Upper lobe of right lung (tissue), 1 donor: Measurements from ENCODE around the gene ADAMTS2. TPM values are rescaled to one million over a fixed set of nuclear protein-coding genes. Genes with fewer than 3 reads are reported as not detected.
A peak's percentile ranks its signal among the peaks of the same experiment; 100 is the strongest.
"Not testable (repeated sequence)": the region's sequence is repeated elsewhere in the genome, so short reads cannot be mapped to it uniquely, and the experiment has no call there.

ENCODE experiments used
- ATAC-seq: fragments of 200-7000 bp; cut with Tn5 transposase; one replicate; pipeline ENCODE4 v1.9.1; 2020; ENCODE audit warnings: mild to moderate bottlenecking, moderate library complexity
- DNase-seq: peaks from one replicate; pipeline ENCODE4 v3.0.0-alpha.2; 2020
- H3K27ac ChIP-seq: fragments of 200-600 bp; one replicate; pipeline ENCODE4 v1.8.0; 2022
- H3K27me3 ChIP-seq: fragments of 200-600 bp; one replicate; pipeline ENCODE4 v1.8.0; 2022; ENCODE audit warnings: mild to moderate bottlenecking
- H3K36me3 ChIP-seq: fragments of 200-600 bp; one replicate; pipeline ENCODE4 v1.8.0; 2022
- H3K4me1 ChIP-seq: fragments of 200-600 bp; one replicate; pipeline ENCODE4 v1.8.0; 2022
- H3K4me3 ChIP-seq: fragments of 200-600 bp; one replicate; pipeline ENCODE4 v1.8.0; 2022; ENCODE audit warnings: mild to moderate bottlenecking
- H3K9me3 ChIP-seq: fragments of 200-600 bp; one replicate; pipeline ENCODE4 v1.8.0; 2022
- intact Hi-C: fragments of 100-400 bp; cut with DNase I; formaldehyde crosslinking; loops from one replicate; pipeline ENCODE4 v1.11.0; 2022
- total RNA-seq: library from RNA; stranded (reverse); fragmentation: NEBNext Ultra II Directional; extraction: Animal tissue kit (Norgen Biotek cat#: 25700); gene quantifications from one replicate; pipeline ENCODE4 v1.2.1, GENCODE V29; 2021
- TF ChIP-seq, protein P1 (sequence below): fragments of 200-600 bp; IDR thresholded peaks from one replicate; pipeline ENCODE4 v1.8.0; 2022; ENCODE audit warnings: antibody characterized with exemption
- donor health status: DM: no; HTN: yes; CAD: no; lungs with severe emphysema.

Gene ADAMTS2
- total RNA-seq, 1 donor from 2014 or later, result 16.4 TPM

DNA sequence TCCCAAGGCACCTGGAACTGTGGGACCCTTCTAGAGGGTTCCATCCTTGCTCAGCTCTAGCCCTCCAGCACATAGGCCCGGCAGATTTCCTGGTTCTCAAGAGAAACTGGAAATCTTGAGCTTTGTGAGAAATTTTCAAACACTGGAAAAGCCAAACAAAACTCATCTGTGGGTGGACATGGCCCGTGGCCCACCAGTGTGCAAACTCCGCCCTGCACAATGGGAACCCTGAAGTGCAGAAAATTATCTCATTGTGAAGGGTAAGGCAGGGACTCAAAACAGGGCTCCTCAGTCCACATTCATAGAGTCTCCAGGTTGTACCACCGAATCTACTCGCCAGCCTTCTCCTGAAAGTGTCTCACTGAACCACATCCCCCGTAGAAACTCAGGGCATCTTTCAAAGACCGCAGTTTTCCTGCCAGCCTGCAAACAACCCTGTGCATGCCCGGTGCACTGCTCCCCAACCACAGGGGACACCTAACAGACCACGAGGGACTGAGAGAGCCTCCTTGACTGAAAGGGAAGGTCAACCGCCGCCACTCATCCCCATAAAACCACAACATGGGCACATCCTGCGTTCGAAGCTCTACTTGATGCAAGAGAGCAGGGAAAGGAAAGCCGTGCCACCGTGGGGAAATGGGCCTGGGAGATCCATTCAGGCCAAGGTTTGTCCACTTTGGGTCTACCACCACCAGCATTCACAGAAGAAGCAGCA lies 18.1 kb downstream of the ADAMTS2 start:
- H3K27me3 ChIP-seq, result no peaks in the 10 kb centered on the region
- ATAC-seq (no peak), DNase-seq (no peak)
- TF ChIP-seq, protein P1, sequence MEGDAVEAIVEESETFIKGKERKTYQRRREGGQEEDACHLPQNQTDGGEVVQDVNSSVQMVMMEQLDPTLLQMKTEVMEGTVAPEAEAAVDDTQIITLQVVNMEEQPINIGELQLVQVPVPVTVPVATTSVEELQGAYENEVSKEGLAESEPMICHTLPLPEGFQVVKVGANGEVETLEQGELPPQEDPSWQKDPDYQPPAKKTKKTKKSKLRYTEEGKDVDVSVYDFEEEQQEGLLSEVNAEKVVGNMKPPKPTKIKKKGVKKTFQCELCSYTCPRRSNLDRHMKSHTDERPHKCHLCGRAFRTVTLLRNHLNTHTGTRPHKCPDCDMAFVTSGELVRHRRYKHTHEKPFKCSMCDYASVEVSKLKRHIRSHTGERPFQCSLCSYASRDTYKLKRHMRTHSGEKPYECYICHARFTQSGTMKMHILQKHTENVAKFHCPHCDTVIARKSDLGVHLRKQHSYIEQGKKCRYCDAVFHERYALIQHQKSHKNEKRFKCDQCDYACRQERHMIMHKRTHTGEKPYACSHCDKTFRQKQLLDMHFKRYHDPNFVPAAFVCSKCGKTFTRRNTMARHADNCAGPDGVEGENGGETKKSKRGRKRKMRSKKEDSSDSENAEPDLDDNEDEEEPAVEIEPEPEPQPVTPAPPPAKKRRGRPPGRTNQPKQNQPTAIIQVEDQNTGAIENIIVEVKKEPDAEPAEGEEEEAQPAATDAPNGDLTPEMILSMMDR, result no peak
- intact Hi-C loops, result no loop called here
- no peaks in the 10 kb centered on the region for H3K36me3 ChIP-seq
- H3K4me1 ChIP-seq, result no peaks in the 10 kb centered on the region
- no peaks in the 10 kb centered on the region for H3K9me3 ChIP-seq
- H3K27ac ChIP-seq, result no peak overlapping the region
- no peak overlapping the region for H3K4me3 ChIP-seq

DNA sequence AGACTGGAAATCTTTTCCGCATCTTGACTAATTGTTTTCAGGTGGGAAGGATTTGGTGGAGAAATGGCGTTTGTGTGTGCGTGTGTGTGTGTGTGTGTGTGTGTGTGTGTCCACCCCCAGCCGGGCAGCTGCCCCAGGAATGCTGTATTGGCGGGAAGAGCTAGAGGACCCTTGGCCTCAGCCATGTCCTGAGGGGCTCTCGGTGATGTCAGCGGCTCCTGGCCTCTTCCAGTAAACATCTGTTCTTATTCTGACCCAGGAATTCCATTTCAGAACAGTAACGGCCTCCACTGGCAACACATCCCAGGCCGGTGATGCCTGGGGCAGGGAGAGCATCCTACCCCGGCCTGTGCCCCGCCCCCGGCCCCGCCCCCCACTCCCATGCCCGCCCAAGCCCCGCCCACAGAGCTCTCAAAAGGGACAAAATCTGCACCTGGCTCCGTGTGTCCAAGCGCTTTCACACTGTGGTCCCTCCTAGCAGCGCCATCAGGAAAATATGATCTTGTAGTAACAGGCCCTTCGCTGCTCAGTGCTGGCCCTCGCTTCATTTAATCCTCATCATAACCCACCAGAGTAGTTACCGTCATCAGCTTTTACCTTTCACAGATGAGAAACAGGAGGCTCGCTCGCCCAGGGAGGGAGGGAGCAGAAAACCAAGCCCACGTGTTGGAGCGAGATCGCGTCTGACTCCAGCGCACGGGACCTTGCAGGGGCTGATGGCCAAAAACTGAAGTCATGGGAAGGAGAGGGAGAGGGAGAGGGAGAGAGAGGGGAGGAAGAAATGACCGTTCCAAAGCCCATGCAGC lies 18.9 kb downstream of the ADAMTS2 start:
- DNase-seq (no peak), ATAC-seq (peak; percentile 30)
- intact Hi-C loops, result no loop called here
- H3K4me3 ChIP-seq, result no peak overlapping the region
- no peaks in the 10 kb centered on the region for H3K9me3 ChIP-seq
- H3K27me3 ChIP-seq, result no peaks in the 10 kb centered on the region
- H3K36me3 ChIP-seq, result no peaks in the 10 kb centered on the region
- no peaks in the 10 kb centered on the region for H3K4me1 ChIP-seq
- TF ChIP-seq, protein P1, result no peak
- H3K27ac ChIP-seq, result no peak overlapping the region

DNA sequence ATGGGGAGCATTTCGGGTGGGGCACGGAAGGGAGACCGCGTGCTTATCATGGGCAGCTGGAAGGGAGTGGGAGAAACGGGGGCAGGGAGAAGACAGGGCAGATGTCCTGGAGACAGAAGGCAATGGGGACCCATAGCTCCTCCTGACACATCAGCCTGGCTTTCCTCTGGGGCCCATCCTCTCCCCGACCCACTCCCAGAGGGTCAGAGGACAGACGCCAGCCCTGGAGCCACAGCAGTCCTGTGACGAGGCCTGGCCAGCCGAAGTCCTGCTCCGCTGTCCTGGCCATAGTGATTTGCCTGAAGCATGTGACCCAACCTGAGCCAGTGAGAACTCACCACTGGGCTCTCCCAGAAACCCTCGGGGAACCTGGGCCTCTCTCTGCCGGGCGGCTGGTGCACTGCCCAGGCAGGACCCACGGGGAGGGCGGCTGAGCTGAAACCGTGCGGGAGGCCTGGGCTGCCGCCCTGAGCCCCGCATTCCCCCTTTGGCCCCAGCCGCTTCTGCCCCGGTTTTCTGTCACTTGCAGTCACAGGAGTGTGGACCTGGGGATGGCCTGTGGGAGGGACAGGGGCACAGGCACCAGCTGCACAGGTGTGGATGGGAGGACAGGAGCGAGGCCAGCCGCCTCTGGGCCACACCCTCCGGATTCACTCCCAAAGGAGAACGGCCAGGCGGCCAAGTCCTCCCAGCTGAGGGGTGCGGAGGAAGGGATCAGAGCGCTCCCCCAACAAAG lies 19.8 kb downstream of the ADAMTS2 start:
- TF ChIP-seq, protein P1, result no peak
- no peaks in the 10 kb centered on the region for H3K27me3 ChIP-seq
- H3K9me3 ChIP-seq, result no peaks in the 10 kb centered on the region
- H3K4me3 ChIP-seq, result no peak overlapping the region
- no peaks in the 10 kb centered on the region for H3K36me3 ChIP-seq
- no peak overlapping the region for H3K27ac ChIP-seq
- DNase-seq, result no peak
- no peaks in the 10 kb centered on the region for H3K4me1 ChIP-seq
- peak; percentile 5 for ATAC-seq
- intact Hi-C loops, result no loop called here

DNA sequence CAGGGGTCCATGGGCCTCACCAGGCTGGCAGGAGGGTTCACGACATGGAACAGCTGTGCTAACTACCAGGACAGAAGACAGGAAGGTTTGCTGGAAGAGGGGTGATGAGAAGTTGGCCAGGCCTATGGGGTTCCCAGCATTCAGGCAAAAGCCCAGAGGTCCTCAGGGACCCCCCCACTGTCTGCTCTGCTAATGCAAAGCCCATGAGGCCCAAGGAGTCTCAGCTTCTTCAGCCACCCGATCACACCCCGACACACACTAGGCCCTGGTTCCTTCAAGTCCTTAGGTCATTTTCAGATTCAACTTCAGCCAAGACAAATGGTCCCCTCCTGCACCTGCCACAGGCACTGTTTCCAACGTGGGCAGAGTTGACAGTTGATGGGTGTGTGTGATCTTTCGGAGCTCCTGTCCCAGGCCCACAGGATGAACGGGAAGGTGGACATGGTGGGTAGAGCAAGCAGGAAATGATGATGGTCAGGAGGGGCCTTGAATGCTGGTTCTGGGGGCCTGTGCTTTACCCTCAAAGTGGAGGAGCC lies 20.4 kb downstream of the ADAMTS2 start:
- Histone ChIP-seq H3K9me3 (no peaks in the 10 kb centered on the region), H3K27me3 (no peaks in the 10 kb centered on the region), H3K36me3 (no peaks in the 10 kb centered on the region), H3K4me3 (no peak overlapping the region), H3K4me1 (peaks cover 3% of the 10 kb centered on the region), H3K27ac (no peak overlapping the region)
- DNase-seq, result peak; percentile 18
- TF ChIP-seq, protein P1, result no peak
- no peak for ATAC-seq
- intact Hi-C loops, result no loop called here

DNA sequence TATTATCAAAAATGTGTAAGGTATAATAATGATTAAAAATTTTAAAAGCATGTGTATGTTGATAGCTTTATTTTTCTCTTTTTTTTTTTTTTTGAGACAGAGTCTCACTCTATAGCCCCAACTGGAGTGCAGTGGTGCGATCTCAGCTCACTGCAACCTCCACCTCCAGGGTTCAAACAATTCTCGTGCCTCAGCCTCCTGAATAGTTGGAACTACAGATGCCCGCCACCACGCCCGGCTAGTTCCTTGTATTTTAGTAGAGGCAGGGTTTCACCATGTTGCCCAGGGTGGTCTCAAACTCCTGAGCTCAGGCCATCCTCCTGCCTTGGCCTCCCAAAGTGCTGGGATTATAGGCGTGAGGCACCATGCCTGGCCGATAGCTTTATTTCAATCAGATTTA lies 20.9 kb downstream of the ADAMTS2 start:
- H3K4me3 ChIP-seq, H3K36me3 ChIP-seq, H3K9me3 ChIP-seq, intact Hi-C loops, H3K27ac ChIP-seq, ATAC-seq, H3K4me1 ChIP-seq, H3K27me3 ChIP-seq: not testable (repeated sequence)
- DNase-seq, result peak; percentile 16
